Neuronal stem cell (in vitro differentiated cells): ENCODE measurements around the gene C10orf105.

Experiments
- DNase-seq: peaks from one replicate; pipeline ENCODE4 v3.0.0-alpha.2; 2013; ENCODE audit warnings: low spot score
- H2AFZ ChIP-seq: one replicate; pipeline ENCODE4 v1.6.1; 2013; ENCODE audit warnings: mild to moderate bottlenecking, low read length, inconsistent platforms
- H2AK5ac ChIP-seq: 2 replicates; pipeline ENCODE4 v1.6.1; 2013; ENCODE audit warnings: low read depth, mild to moderate bottlenecking, inconsistent platforms, low read length, moderate library complexity, mixed read lengths
- H2BK120ac ChIP-seq: 2 replicates; pipeline ENCODE4 v1.6.1; 2013; ENCODE audit warnings: low read depth, mild to moderate bottlenecking, inconsistent platforms, low read length, moderate library complexity, mixed read lengths
- H2BK12ac ChIP-seq: one replicate; pipeline ENCODE4 v1.6.1; 2013; ENCODE audit warnings: low read length, inconsistent platforms
- H2BK15ac ChIP-seq: 2 replicates; pipeline ENCODE4 v1.6.1; 2013; ENCODE audit warnings: mild to moderate bottlenecking, low read length, inconsistent platforms, mixed read lengths
- H2BK5ac ChIP-seq: one replicate; pipeline ENCODE4 v1.6.1; 2013; ENCODE audit warnings: inconsistent platforms, mild to moderate bottlenecking, low read length, moderate library complexity
- H3K14ac ChIP-seq: one replicate; pipeline ENCODE4 v1.6.1; 2013; ENCODE audit warnings: low read length, inconsistent platforms
- H3K18ac ChIP-seq: 2 replicates; pipeline ENCODE4 v1.6.1; 2013; ENCODE audit warnings: low read length, inconsistent platforms
- H3K23ac ChIP-seq: 2 replicates; pipeline ENCODE4 v1.6.1; 2013; ENCODE audit warnings: low read depth, mild to moderate bottlenecking, mixed read lengths, low read length, inconsistent platforms; ENCODE audit not compliant: poor library complexity
- H3K27ac ChIP-seq: replicated peaks from 3 replicates; pipeline ENCODE4 v1.5.1; 2013; ENCODE audit warnings: low read length, inconsistent platforms
- H3K27me3 ChIP-seq, 3 experiments: 2 replicates each; pipeline ENCODE4 v1.6.1; 2013; ENCODE audit warnings: low read length in 3 of 3, mild to moderate bottlenecking in 2 of 3, inconsistent platforms in 1 of 3, low read depth in 1 of 3, mixed read lengths in 1 of 3, moderate library complexity in 1 of 3; ENCODE audit not compliant: control insufficient read depth in 3 of 3, insufficient read depth in 3 of 3
- H3K36me3 ChIP-seq, 2 donors: replicated peaks in 1 of 2; 2 replicates each; pipeline ENCODE4 v1.6.1; 2013; ENCODE audit warnings: low read length in 2 of 2; ENCODE audit not compliant: control insufficient read depth in 2 of 2, insufficient read depth in 2 of 2
- H3K4ac ChIP-seq: 2 replicates; pipeline ENCODE4 v1.6.1; 2013; ENCODE audit warnings: inconsistent platforms, mild to moderate bottlenecking, low read length, moderate library complexity
- H3K4me1 ChIP-seq, 2 donors: 1 replicate in 1 of 2; 2 replicates in 1 of 2; pipeline ENCODE4 v1.6.1; 2013; ENCODE audit warnings: low read length in 2 of 2, low read depth in 1 of 2; ENCODE audit not compliant: control insufficient read depth in 2 of 2, insufficient read depth in 1 of 2
- H3K4me2 ChIP-seq: one replicate; pipeline ENCODE4 v1.6.1; 2013; ENCODE audit warnings: mild to moderate bottlenecking, low read length, inconsistent platforms; ENCODE audit not compliant: insufficient read depth, poor library complexity, severe bottlenecking
- H3K4me3 ChIP-seq, 2 donors: 2 replicates each; pipeline ENCODE4 v1.5.1; 2013; ENCODE audit warnings: low read length in 2 of 2, mild to moderate bottlenecking in 2 of 2, inconsistent platforms in 1 of 2, moderate library complexity in 1 of 2
- H3K79me1 ChIP-seq: one replicate; pipeline ENCODE4 v1.6.1; 2013; ENCODE audit warnings: low read depth, mild to moderate bottlenecking, inconsistent platforms, low read length, moderate library complexity
- H3K9ac ChIP-seq: one replicate; pipeline ENCODE4 v1.6.1; 2013; ENCODE audit warnings: mild to moderate bottlenecking, low read depth, low read length, inconsistent platforms; ENCODE audit not compliant: poor library complexity
- H3K9me3 ChIP-seq, 2 donors: replicated peaks in 1 of 2; 2 replicates each; pipeline versions ENCODE3 to v1.6.1; 2013; ENCODE audit warnings: low read length in 2 of 2, mild to moderate bottlenecking in 2 of 2, inconsistent platforms in 1 of 2, low read depth in 1 of 2, mixed read lengths in 1 of 2, moderate library complexity in 1 of 2; ENCODE audit not compliant: control insufficient read depth in 2 of 2, insufficient read depth in 1 of 2
- H4K8ac ChIP-seq: one replicate; pipeline ENCODE4 v1.6.1; 2013; ENCODE audit warnings: low read depth, mild to moderate bottlenecking, inconsistent platforms, low read length, moderate library complexity
- H4K91ac ChIP-seq: one replicate; pipeline ENCODE4 v1.6.1; 2013; ENCODE audit warnings: low read length, low read depth, mild to moderate bottlenecking, inconsistent platforms; ENCODE audit not compliant: poor library complexity
- whole genome bisulfite sequencing, 2 donors: extraction: QIAGEN DNeasy Blood & Tissue Kit; methylation state at CpG; one replicate each; pipeline ENCODE4 v1.1.7; 2013; ENCODE audit warnings: missing lambda C conversion rate in 2 of 2, mixed read lengths in 1 of 2; ENCODE audit not compliant: insufficient read length in 2 of 2, insufficient replicate concordance in 1 of 2; ENCODE audit errors: extremely low coverage in 2 of 2; 5-methylcytosine and 5-hydroxymethylcytosine counted together

C10orf105 gene

GRCh38 chr10:71750124-71750841 lies 30.7 kb upstream of the C10orf105 start:
- H3K4me1 ChIP-seq = peaks cover 4 to 10% of the 10 kb centered on the region in 2 donors
- no peak overlapping the region for H3K4me3 ChIP-seq
- no peak overlapping the region for H3K4me2 ChIP-seq
- no peak overlapping the region for H3K18ac ChIP-seq
- no peaks in the 10 kb centered on the region for H3K36me3 ChIP-seq
- H3K23ac ChIP-seq = no peak overlapping the region
- no peak overlapping the region for H2BK5ac ChIP-seq
- no peak overlapping the region for H2AFZ ChIP-seq
- H3K14ac ChIP-seq = no peak overlapping the region
- H4K8ac ChIP-seq = no peak overlapping the region
- H3K79me1 ChIP-seq = no peaks in the 10 kb centered on the region
- peak overlapping the region; percentile 10 for H2AK5ac ChIP-seq
- no peak overlapping the region for H3K4ac ChIP-seq
- no peak overlapping the region for H2BK15ac ChIP-seq
- no CpG with 5 or more reads among the region's 15 CpGs for WGBS, 2 donors
- DNase-seq = no peak
- no peak overlapping the region for H2BK12ac ChIP-seq
- H3K27me3 ChIP-seq = peaks cover 0 to 27% (median 0%) of the 10 kb centered on the region in 3 experiments
- H3K9ac ChIP-seq = no peak overlapping the region
- H4K91ac ChIP-seq = no peak overlapping the region
- no peak overlapping the region for H2BK120ac ChIP-seq
- no peak overlapping the region for H3K27ac ChIP-seq
- H3K9me3 ChIP-seq = no peaks in the 10 kb centered on the region

DNA sequence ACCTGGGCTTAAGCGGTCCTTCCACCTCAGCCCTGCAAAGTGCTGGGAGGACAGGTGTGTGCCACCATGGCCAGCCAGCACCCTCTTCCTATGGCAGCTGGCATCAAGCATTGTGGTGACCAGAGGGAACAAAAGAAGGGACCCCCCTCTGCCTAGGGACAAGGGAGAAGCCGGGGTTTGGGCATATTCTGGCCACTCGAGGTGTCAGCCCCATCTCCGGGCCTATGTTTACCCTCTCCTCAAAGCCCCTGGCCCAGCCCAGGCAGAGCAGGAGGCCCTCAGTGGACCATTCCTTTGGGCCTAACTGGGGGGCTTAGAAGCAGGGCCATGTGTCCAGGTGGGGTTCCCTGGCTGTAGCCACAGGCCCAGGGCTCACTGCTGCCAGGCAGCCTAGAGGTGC lies 29.8 kb upstream of the C10orf105 start:
- Histone ChIP-seq H2BK120ac (no peak overlapping the region), H3K79me1 (no peaks in the 10 kb centered on the region), H3K4me3 (no peak overlapping the region), H3K9me3 (no peaks in the 10 kb centered on the region), H3K4me1 (peaks cover 4 to 10% of the 10 kb centered on the region in 2 donors), H3K36me3 (no peaks in the 10 kb centered on the region), H3K18ac (no peak overlapping the region), H3K23ac (no peak overlapping the region), H2BK12ac (no peak overlapping the region), H3K27ac (no peak overlapping the region), H3K14ac (no peak overlapping the region), H2AFZ (no peak overlapping the region), H2BK5ac (no peak overlapping the region), H2AK5ac (peak overlapping the region; percentile 21), H2BK15ac (no peak overlapping the region), H4K8ac (no peak overlapping the region), H3K4me2 (no peak overlapping the region), H3K4ac (no peak overlapping the region), H3K9ac (no peak overlapping the region), H4K91ac (no peak overlapping the region), H3K27me3 (peaks cover 0 to 19% (median 0%) of the 10 kb centered on the region in 3 experiments)
- DNase-seq = no peak
- WGBS, 2 donors = no CpG with 5 or more reads among the region's 4 CpGs

GRCh38 chr10:71748671-71749191 lies 29.2 kb upstream of the C10orf105 start:
- Histone ChIP-seq H2AFZ (peak overlapping the region; percentile 61), H4K91ac (no peak overlapping the region), H3K9ac (peak overlapping the region; percentile 31), H2BK15ac (peak overlapping the region; percentile 3), H3K9me3 (no peaks in the 10 kb centered on the region), H4K8ac (no peak overlapping the region), H2BK5ac (no peak overlapping the region), H2AK5ac (peak overlapping the region; percentile 11), H3K4me3 (no peak overlapping the region), H3K4me1 (peaks cover 4 to 10% of the 10 kb centered on the region in 2 donors), H3K27me3 (peaks cover 0 to 15% (median 0%) of the 10 kb centered on the region in 3 experiments), H3K14ac (no peak overlapping the region), H2BK120ac (no peak overlapping the region), H2BK12ac (no peak overlapping the region), H3K4me2 (no peak overlapping the region), H3K79me1 (no peaks in the 10 kb centered on the region), H3K4ac (no peak overlapping the region), H3K23ac (peak overlapping the region; percentile 37), H3K36me3 (no peaks in the 10 kb centered on the region), H3K18ac (peak overlapping the region; percentile 24), H3K27ac (no peak overlapping the region)
- WGBS, 2 donors = no CpG with 5 or more reads among the region's 15 CpGs
- no peak for DNase-seq
